GDM1 (cell line): ENCODE data around the gene EME2.

ENCODE experiments used
- DNase-seq: peaks from one replicate; lab custom pipeline; 2025; lab: John Stamatoyannopoulos, UW

EME2 gene

GRCh38 chr16:1745181-1745899 lies 27.3 kb upstream of the EME2 start:
- no peak for DNase-seq

- no peak for DNase-seq
Measured at GRCh38 chr16:1745900-1746692, 26.5 kb upstream of the EME2 start.

GRCh38 chr16:1746693-1747195 lies 25.9 kb upstream of the EME2 start:
- DNase-seq, result no peak

- no peak for DNase-seq
Measured at GRCh38 chr16:1747934-1748333, 24.7 kb upstream of the EME2 start.

- no peak for DNase-seq
Measured at GRCh38 chr16:1749152-1750117, 23.2 kb upstream of the EME2 start.

- DNase-seq, result no peak
Measured at GRCh38 chr16:1751946-1752345, 20.7 kb upstream of the EME2 start.

GRCh38 chr16:1752853-1753252 lies 19.8 kb upstream of the EME2 start:
- no peak for DNase-seq

- DNase-seq, result no peak
Measured at GRCh38 chr16:1754204-1754603, 18.4 kb upstream of the EME2 start.

- DNase-seq, result no peak
Measured at GRCh38 chr16:1757714-1758461, 14.7 kb upstream of the EME2 start.

GRCh38 chr16:1758923-1759322 lies 13.7 kb upstream of the EME2 start:
- DNase-seq, result no peak

GRCh38 chr16:1759511-1759910 lies 13.1 kb upstream of the EME2 start:
- no peak for DNase-seq

- no peak for DNase-seq
Measured at GRCh38 chr16:1760911-1761310, 11.7 kb upstream of the EME2 start.

- DNase-seq, result no peak
Measured at GRCh38 chr16:1761751-1762150, 10.9 kb upstream of the EME2 start.

- DNase-seq, result no peak
Measured at GRCh38 chr16:1762196-1762878, 10.3 kb upstream of the EME2 start.

- no peak for DNase-seq
Measured at GRCh38 chr16:1762879-1763520, 9.6 kb upstream of the EME2 start.

GRCh38 chr16:1763521-1764511 lies 8.8 kb upstream of the EME2 start:
- DNase-seq, result no peak

- DNase-seq, result no peak
Measured at GRCh38 chr16:1764971-1765370, 7.6 kb upstream of the EME2 start.

GRCh38 chr16:1765826-1766225 lies 6.8 kb upstream of the EME2 start:
- DNase-seq, result no peak

- DNase-seq, result no peak
Measured at GRCh38 chr16:1766231-1766630, 6.4 kb upstream of the EME2 start.
